Measurements from ENCODE around the gene MYH2. TPM values are rescaled to one million over a fixed set of nuclear protein-coding genes. Genes with fewer than 3 reads are reported as not detected.

MYH2 gene
- total RNA-seq, 1 donor from 2014 or later: 32.5 TPM

DNA sequence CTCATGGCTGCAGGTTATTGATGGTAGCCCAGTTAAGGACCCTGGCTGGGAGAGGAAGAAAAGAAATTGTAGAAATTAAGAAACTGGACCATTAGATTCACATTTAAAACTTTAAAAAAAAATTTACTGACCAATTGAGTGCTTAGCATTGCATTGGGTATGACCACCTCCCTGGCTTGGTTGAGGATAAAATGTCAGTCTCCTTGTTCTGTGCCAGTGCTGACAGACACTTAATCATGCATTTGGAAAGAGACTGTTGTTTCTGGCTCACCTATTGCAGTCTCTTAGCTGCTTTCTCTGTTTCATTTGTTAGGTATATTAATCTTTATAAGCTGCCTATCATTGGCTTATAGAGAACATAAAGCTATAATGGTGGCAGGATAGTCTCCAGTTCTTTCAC lies 32.8 kb downstream of the MYH2 start:
- DNase-seq (ENCODE audit: low read depth): no peak

DNA sequence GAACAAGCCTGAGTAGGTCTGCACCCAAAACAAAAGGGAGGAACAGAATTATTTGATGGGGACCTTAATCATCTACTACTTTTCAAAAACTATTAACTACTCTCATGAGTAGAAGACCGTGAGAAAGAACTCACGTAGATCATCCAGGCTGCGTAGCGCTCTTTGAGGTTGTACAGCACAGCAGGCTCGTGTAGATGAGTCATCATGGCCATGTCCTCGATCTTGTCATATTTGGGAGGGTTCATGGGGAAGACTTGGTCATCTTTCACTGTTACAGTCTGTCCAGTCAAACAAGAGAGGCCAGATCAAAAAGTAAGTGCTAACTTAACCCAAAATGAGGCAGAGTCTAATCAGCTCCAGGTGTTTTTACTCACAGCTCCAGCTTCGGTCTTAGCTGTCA lies 33.4 kb downstream of the MYH2 start:
- DNase-seq (ENCODE audit: low read depth): no peak

DNA sequence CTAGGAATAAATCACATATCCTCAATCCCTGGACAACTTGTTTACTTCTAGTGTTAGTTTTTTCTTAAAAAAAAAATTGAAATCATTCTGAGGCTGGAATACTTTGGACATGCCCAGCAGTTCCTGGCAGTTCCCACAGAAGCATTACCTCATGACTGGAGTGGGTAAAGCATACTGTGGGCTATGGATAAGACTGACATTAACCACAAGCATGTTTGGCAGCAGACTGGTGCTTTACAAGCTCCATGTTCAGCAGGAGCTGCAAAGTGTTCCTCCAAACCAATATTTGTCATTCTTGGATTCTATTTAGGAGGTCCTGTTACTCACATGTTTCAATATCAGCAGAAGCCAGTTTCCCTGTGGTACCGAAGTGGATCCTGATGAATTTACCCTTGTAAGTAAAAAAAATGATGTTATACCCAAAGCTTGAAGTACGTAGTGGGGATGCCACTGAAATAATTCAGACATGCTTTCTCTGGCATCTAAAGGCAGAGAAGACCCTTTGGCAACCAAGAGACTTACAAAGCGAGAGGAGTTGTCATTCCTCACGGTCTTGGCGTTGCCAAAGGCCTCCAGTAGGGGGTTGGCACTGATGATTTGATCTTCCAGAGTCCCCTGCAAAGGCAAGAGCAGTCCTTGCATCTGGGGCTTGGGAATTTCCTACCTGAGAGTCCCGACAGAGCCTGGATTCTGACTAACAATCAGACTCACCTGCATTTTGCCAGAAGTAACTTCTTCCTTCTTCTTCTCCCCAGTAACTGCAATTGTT lies 36.0 kb downstream of the MYH2 start:
- DNase-seq (ENCODE audit: low read depth): peak; percentile 84

DNA sequence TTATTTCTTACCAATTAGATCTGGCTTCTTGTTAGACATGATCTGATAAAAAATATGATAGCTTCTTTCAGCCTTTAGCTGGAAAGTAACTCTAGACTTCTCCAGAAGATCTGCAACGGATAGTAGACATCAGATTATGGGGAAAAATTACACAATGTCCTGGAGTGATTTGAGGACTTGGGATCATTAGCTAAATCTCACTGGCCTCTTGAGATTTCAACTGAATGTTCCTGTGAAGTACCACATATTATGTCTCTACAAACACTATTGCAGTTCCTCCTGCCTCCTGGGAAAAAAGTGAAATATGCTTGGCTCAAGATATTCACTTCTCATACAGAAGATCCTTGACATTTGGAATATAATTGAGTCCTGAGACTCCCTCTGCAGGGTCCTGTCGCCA lies 36.6 kb downstream of the MYH2 start:
- no peak for DNase-seq (ENCODE audit: low read depth)

DNA sequence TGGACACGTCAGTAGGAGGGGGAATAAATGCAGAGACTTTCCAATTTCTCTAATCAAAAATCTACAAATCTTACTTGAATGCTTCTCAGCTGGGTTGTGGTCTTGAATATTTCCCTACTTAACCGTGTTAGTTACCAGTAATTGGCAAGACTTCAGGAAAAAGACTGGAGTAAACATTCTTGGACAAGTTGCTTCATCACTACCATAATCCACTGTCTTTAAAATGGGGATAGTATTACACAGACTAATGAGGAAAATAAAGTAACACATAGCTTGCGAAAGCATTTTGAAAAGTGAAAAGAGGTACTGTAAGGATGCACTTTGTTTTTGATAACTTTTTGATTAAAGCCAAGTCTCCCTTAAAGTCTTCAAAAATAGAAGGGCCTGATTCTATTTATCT lies 49.5 kb downstream of the MYH2 start:
- DNase-seq (ENCODE audit: low read depth): peak; percentile 31

DNA sequence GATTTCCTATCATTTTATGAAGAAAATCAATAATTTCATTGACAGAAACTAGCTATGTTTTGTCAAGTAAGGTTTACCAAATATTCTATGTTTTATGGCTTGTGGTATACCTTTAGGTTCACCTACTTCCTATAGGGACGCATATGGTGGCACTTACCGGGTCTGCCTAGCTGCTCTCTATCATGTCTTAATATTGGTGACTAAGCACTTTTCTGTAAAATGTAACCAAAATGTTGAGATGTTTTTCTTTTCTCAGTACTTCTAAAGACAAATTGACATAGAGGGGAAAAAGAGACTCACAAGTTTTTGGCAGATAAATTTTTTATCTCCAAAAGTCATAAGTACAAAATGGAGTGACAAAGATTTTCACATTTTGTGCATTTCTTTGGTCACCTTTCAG lies 57.5 kb downstream of the MYH2 start:
- no peak for DNase-seq (ENCODE audit: low read depth)

DNA sequence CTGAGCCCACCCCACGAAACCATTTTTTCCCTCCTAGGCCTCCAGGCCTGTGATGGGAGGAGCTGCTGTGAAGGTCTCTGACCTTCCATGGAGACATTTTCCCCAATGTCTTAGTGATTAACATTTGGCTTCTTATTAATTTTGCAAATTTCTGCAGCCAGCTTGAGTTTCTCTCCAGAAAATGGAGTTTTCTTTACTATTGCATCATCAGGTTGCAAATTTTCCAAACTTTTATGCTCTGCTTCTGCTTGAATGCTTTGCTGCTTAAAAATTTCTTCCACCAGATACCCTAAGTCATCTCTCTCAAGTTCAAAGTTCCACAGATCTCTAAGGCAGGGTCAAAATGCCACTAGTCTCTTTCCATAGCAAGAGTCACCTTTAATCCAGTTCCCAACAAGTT lies 67.2 kb downstream of the MYH2 start:
- no peak for DNase-seq (ENCODE audit: low read depth)

DNA sequence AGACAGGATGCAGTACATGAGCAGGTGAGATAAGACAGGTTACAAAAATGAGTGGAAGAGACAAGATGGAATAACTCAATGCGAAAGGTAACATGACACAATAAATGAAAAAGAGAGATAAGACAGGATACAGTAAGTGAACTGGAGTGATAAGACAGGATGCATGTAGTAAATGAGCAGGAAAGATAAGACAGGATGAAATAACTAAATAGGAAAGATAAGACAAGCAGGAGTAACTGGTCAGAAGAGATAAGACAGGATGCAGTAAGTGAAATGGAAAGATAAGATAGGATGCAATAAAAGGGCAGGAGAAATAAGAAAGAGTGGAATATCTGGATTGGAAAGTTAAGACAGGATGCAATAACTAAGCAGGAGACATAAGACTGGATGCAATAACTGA lies 71.8 kb downstream of the MYH2 start:
- DNase-seq (ENCODE audit: low read depth): no peak

DNA sequence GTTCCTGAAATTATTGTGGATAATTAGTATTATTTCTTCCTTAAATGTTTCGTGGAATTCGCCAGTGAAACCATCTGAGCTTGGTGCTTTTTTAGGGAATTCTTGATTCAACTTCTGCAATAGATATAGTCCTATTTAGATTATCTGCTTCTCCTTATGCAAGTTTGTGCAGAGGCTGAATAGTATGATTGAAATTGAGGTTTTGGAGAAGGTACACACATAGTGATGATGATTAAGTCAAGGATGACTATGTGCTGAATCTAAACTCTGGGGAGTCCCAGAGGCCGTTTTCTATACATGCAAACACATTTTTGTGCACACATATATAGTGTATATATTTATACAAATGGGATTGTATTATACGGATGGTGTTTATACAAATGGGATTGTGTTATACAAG lies 74.9 kb downstream of the MYH2 start:
- DNase-seq (ENCODE audit: low read depth): no peak

DNA sequence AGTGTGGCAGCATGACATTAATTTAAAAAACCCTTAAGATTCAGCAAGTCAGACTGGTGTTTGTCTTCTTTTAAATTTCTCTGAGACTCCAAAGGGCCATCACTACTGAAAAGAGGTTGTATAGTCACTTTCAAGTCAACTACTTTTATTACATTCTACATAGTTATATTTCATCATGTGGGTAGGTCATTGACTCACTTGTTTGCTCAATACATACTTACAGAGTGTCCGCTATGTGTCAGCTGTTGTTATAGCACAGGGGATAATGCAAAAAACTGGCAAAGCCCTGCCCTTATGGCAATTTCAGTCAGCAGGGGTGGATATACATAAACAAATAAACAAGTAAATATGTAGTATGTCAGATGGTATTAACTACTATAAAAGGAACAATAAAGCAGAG lies 77.6 kb downstream of the MYH2 start:
- DNase-seq (ENCODE audit: low read depth): no peak

Other genes with a start within 250 kb of the MYH2 start
- gene MYH13, start 176.7 kb downstream of the MYH2 start, total RNA-seq: 0.16 and 0.21 TPM in 2 replicates
- gene MYH8, start 127.7 kb downstream of the MYH2 start, total RNA-seq: 715 and 853 TPM in 2 replicates
- gene MYH4, start 80.1 kb downstream of the MYH2 start, total RNA-seq: not detected in 2 replicates
- 0.36 and 1.8 TPM in 2 replicates for gene MYH1, start 31.1 kb downstream of the MYH2 start, total RNA-seq
- gene MYH3, start 107.7 kb upstream of the MYH2 start, total RNA-seq: 2,551 and 7,123 TPM in 2 replicates
- gene SCO1, start 147.9 kb upstream of the MYH2 start, total RNA-seq: 49.0 and 53.8 TPM in 2 replicates
- gene ADPRM, start 147.9 kb upstream of the MYH2 start, total RNA-seq: 20.2 and 22.2 TPM in 2 replicates
- gene TMEM220, start 180.4 kb upstream of the MYH2 start, total RNA-seq: 3.3 TPM in 2 replicates

Data from myocyte (in vitro differentiated cells).